GM20000 (cell line): ENCODE results near the gene MORN5.

ENCODE experiments used
- DNase-seq: peaks from one replicate; pipeline ENCODE4 v3.0.0; 2012; ENCODE audit warnings: low spot score
- TF ChIP-seq, protein P1 (sequence below): IDR thresholded peaks from 2 replicates; pipeline ENCODE4 v1.5.1; 2012; ENCODE audit warnings: mild to moderate bottlenecking, control low read depth; ENCODE audit errors: extremely low read depth, missing control alignments

Gene MORN5

DNA sequence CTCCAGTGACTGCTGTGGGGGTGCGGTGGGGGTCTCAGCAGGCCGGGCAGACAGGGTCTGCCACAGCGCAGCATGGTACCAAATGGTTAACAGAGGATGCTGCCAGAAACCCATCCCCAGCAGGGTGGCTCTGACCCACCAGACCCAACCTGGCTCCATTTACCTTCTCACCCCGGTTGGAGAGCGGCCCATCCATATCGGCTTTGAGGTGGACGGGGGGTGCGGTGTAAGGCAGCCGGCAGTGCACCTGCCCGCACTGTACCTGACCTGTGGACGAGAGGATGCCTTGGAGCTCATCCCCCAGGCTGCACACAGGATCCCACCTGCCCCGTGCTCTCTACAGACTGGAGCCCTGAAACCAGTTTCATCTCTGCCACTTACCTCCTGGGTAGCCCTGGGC lies 49.7 kb downstream of the MORN5 start:
- no peak for DNase-seq
- TF ChIP-seq, protein P1, sequence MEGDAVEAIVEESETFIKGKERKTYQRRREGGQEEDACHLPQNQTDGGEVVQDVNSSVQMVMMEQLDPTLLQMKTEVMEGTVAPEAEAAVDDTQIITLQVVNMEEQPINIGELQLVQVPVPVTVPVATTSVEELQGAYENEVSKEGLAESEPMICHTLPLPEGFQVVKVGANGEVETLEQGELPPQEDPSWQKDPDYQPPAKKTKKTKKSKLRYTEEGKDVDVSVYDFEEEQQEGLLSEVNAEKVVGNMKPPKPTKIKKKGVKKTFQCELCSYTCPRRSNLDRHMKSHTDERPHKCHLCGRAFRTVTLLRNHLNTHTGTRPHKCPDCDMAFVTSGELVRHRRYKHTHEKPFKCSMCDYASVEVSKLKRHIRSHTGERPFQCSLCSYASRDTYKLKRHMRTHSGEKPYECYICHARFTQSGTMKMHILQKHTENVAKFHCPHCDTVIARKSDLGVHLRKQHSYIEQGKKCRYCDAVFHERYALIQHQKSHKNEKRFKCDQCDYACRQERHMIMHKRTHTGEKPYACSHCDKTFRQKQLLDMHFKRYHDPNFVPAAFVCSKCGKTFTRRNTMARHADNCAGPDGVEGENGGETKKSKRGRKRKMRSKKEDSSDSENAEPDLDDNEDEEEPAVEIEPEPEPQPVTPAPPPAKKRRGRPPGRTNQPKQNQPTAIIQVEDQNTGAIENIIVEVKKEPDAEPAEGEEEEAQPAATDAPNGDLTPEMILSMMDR, result no peak

DNA sequence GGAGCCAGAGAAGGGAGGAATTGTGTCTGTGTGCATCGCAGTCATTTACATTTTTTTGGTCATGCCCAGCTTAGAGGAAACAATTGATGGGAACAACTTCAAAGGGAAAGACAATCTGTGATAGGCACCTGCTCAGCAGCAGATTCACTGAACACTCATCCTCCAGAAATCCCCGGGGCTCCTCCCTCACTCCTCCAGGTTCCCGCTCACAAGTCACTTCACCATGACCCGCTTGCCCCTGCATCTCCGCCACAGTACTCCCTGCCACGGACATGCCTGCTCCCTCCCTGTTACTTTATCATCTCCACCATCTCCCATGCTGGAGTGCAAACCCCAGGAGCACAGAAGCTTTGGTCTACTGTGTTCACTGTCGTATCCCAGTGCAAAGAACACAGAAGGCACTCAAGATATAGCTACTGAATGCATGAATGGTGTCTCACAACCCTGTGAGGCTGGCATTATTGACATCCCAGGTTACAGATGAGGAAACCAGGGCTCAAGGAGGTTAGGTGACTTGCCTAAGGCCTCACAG lies 52.8 kb downstream of the MORN5 start:
- TF ChIP-seq, protein P1, result no peak
- no peak for DNase-seq

DNA sequence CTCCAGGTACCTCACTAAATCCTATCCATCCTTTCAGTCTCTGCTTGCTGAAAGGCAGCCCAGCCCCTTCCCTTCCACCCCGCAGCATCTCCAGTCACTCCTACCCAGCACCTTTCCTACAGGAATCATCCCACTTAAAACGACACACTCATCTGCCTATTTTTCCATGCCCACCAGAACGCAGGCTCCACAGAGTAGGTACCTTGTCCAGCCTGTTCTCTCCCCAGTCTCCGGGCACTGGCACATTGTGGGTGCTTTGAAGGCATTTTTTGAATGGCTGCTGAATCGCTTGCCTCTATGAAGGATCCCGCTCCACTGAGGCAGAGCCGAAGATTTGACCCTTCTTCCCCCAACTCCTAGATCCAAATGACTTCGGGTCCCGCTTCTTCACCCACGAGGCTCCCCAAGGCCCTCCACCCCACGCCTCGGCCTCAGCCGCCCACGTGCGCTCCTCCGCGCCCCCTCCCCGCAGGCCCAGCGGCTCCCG lies 53.4 kb downstream of the MORN5 start:
- TF ChIP-seq, protein P1, result no peak
- DNase-seq, result no peak

DNA sequence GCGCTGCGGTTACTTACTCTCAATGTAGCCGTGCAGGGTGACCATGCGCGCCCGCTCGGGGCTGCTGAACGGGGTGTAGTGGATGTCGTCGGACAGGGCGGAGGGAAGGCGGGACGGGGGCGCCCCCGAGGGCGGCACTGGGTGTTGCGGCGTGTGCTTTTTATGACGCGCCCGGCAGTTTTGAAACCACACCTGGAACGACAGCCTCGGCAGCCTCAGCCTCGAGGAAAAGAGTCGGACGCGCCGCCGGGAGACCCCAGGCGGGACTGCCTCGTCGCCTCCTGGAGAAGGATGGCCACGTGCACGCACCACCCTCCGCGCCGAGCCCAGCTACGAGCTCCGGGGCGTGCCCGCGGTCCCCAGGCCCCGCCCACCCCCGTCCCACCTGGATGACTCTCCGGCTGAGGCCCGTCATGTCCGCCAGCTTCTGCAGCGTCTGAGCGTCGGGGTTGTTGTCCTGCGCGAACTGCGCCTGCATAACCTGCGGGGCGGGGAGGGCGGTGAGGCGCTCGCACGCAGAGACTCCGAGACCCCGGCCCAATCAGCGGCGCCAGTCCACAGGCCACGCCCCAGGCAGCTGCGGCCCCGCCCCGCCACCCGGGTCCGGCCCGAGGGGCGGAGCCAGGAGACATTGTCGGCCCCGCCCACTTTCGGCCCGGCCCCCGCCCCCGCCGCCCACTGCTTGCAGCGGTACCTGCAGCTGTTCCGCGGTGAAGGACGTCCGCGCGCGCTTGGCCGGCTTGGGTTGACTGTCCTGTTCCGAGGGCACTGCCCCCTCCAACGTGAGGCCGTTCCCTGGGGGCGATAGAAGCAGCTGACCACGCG lies 54.1 kb downstream of the MORN5 start:
- peak; percentile 88 for DNase-seq

DNA sequence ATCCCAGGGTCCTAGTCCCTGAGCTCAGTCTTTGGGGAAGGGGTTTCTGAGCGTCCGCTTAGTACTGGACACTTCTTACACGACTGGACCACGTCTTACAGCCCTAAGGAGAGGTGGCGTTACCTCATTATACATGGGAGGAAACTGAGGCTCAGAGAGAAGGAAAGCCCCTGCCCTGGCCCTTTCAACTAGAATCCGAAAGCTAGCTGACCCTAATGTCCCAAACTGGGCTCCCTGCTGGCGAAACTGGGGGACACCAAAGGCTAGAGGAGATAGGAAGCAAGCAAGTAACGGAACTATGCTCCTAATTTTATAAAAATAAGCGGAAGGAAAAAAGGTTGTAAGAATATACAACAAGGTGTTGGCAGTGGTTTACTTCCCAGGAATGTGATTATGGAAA lies 54.8 kb downstream of the MORN5 start:
- TF ChIP-seq, protein P1, result no peak
- DNase-seq, result no peak

More for the DNA sequence above, 54.1 kb downstream of the MORN5 start:
- TF ChIP-seq, protein P1, result no peak

DNA sequence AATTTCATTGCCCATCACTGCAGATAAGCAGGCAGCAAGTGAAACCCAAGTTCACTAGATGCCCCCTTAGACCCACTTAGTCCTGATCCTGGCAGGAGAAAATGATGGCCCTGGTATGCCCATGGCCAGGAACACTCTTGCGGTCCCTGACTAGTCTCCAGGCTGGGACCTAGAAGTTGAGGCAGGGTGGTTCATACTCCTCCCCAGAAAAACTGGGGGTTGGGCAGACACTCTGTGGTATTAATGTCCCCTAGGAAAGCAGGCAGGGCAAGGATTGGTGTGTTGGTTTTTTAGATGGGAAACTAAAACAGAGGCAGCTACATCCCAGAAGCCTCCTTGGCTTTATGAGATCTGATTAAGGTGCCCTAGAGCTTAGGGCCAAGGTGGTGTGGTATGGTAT lies 56.0 kb downstream of the MORN5 start:
- TF ChIP-seq, protein P1, result no peak
- DNase-seq, result no peak

DNA sequence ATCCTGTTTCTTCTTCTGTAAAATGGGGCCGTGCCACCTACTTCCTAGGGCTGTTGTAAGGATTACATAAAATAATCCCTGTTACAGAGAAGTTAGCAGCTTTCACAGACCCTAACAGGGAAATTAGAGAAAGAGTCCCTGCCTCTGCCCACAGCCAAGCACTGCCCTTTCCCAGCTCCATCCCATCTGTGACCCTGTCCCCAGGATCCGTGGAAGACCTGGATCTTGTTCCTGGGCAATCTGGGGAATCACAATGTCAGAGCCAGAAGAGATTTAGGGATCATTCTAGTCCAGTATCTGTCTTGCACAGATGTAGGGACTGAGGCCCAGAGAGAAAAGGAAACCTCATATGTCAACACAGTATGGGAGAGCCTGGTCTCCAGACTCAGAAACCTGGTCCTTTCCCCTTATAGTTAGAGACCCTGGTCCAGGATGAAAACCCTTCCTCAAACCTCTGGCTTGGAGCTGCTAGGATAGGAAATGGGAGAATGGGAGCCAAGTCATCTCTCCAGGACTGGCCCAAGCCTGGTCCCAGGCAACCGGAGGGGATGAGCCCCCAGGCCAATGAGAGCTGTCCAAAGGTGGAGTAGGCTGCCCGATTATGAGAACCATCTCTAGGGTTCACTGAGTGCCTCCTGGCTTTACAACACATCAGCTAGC lies 56.6 kb downstream of the MORN5 start:
- TF ChIP-seq, protein P1, result no peak
- no peak for DNase-seq
